HepG2 (cell line): Measurements from ENCODE around the gene TK1. TPM values are rescaled to one million over a fixed set of nuclear protein-coding genes. Genes with fewer than 3 reads are reported as not detected.
A peak's percentile ranks its signal among the peaks of the same experiment; 100 is the strongest.

ENCODE experiments used
- ATF2 ChIP-seq: sonication (generic); formaldehyde crosslinking; IDR thresholded peaks from 2 replicates; pipeline ENCODE4 v1.4.0; 2020; ENCODE audit warnings: missing genetic modification reagents
- ELK4 ChIP-seq: sonication (generic); formaldehyde crosslinking; IDR thresholded peaks from 2 replicates; pipeline ENCODE4 v1.9.0; 2021; ENCODE audit warnings: missing genetic modification reagents, borderline replicate concordance
- NFAT5 ChIP-seq: sonication (generic); formaldehyde crosslinking; IDR thresholded peaks from 2 replicates; pipeline ENCODE4 v1.4.0; 2020; ENCODE audit warnings: missing genetic modification reagents
- PREB ChIP-seq: sonication (generic); formaldehyde crosslinking; IDR thresholded peaks from 2 replicates; pipeline ENCODE4 v1.4.0; 2020; ENCODE audit warnings: missing genetic modification reagents
- RAD51 ChIP-seq: fragments of 450-650 bp; IDR thresholded peaks from 2 replicates; pipeline ENCODE4 v1.6.1; 2016; ENCODE audit warnings: borderline replicate concordance
- SAP130 ChIP-seq: IDR thresholded peaks from 2 replicates; pipeline ENCODE4 v1.6.1; 2016; ENCODE audit warnings: low read depth
- SIX1 ChIP-seq: sonication (generic); formaldehyde crosslinking; IDR thresholded peaks from 2 replicates; pipeline ENCODE4 v1.4.0; 2020; ENCODE audit warnings: missing genetic modification reagents, borderline replicate concordance
- TAF1 ChIP-seq: sonication (generic); formaldehyde crosslinking; IDR thresholded peaks from 2 replicates; pipeline ENCODE4 v1.4.0; 2020; ENCODE audit warnings: missing genetic modification reagents
- TRIM24 ChIP-seq: sonication (generic); formaldehyde crosslinking; IDR thresholded peaks from 2 replicates; pipeline ENCODE4 v1.8.0; 2022; ENCODE audit warnings: mild to moderate bottlenecking, missing genetic modification reagents
- ZFP37 ChIP-seq: sonication (generic); formaldehyde crosslinking; IDR thresholded peaks from 2 replicates; pipeline ENCODE4 v1.4.0; 2020; ENCODE audit warnings: missing genetic modification reagents, borderline replicate concordance
- ZNF20 ChIP-seq: sonication (generic); formaldehyde crosslinking; IDR thresholded peaks from 2 replicates; pipeline ENCODE4 v1.4.0; 2020; ENCODE audit warnings: mild to moderate bottlenecking, moderate library complexity, missing genetic modification reagents
- ZNF292 ChIP-seq: sonication (generic); formaldehyde crosslinking; IDR thresholded peaks from 2 replicates; pipeline ENCODE4 v1.8.1; 2022; ENCODE audit warnings: mild to moderate bottlenecking, low read depth, missing genetic modification reagents, borderline replicate concordance
- ZNF761 ChIP-seq: sonication (generic); formaldehyde crosslinking; conservative IDR thresholded peaks from 2 replicates; pipeline ENCODE4 v1.4.0; 2020; ENCODE audit warnings: mild to moderate bottlenecking, missing genetic modification reagents
- ZNF879 ChIP-seq: sonication (generic); formaldehyde crosslinking; IDR thresholded peaks from 2 replicates; pipeline ENCODE4 v1.8.1; 2023; ENCODE audit warnings: missing genetic modification reagents
- polyA plus RNA-seq, 8 experiments: library from polyadenylated mRNA; depleted of rRNA in 3 of 8; stranded (reverse) in 7 of 8; unstranded in 1 of 8; fragments of >200 nt; fragmentation: Illumina TruSeq in 4 of 8; extraction: Trizol in 4 of 8; gene quantifications; 2 replicates each; pipeline versions ENCODE4 v1.2.1 to v1.2.3, GENCODE V29; 2011 to 2016; ENCODE audit warnings: low read depth in 4 of 8, missing spikeins in 1 of 8, mixed read lengths in 1 of 8; ENCODE audit not compliant: insufficient read depth in 1 of 8
- total RNA-seq, 5 experiments: library from RNA; depleted of rRNA; stranded (reverse); fragments of >200 nt; fragmentation: Illumina TruSeq; extraction: Trizol; gene quantifications; 2 replicates each; pipeline ENCODE4 v1.2.3, GENCODE V29; 2016; ENCODE audit warnings: low read depth in 1 of 5
- TF ChIP-seq, protein P1 (sequence below): sonication (generic); formaldehyde crosslinking; IDR thresholded peaks from 2 replicates; pipeline ENCODE4 v1.8.0; 2022; ENCODE audit warnings: mild to moderate bottlenecking, missing genetic modification reagents, moderate library complexity
- TF ChIP-seq, protein P2 (sequence below): sonication (generic); formaldehyde crosslinking; IDR thresholded peaks from 2 replicates; pipeline ENCODE4 v1.9.0; 2021; ENCODE audit warnings: missing genetic modification reagents, mild to moderate bottlenecking, borderline replicate concordance

The TK1 gene
- total and polyA plus RNA-seq, 2 of the 13 experiments (the other 11 are each of a cell fraction or from before 2014, with no cell fraction given), result 45.0 to 96.0 TPM

- no peak for TF ChIP-seq PREB
- no peak for TF ChIP-seq ELK4 (CRISPR knock-in tag)
- TF ChIP-seq ZNF761 (CRISPR knock-in tag), result no peak
- peak; percentile 88 for TF ChIP-seq ATF2 (CRISPR knock-in tag)
- no peak for TF ChIP-seq TRIM24 (CRISPR knock-in tag)
- peak; percentile 98 for TF ChIP-seq SAP130 (CRISPR knock-in tag)
- TF ChIP-seq ZNF879, result peak; percentile 82; the same call in 1 of the 2 replicates
- TF ChIP-seq, protein P1, sequence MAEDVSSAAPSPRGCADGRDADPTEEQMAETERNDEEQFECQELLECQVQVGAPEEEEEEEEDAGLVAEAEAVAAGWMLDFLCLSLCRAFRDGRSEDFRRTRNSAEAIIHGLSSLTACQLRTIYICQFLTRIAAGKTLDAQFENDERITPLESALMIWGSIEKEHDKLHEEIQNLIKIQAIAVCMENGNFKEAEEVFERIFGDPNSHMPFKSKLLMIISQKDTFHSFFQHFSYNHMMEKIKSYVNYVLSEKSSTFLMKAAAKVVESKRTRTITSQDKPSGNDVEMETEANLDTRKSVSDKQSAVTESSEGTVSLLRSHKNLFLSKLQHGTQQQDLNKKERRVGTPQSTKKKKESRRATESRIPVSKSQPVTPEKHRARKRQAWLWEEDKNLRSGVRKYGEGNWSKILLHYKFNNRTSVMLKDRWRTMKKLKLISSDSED (CRISPR knock-in tag), result no peak
- no peak for TF ChIP-seq RAD51
- TF ChIP-seq ZNF20 (CRISPR knock-in tag), result no peak; the same call in 1 of the 2 replicates
- TF ChIP-seq, protein P2, sequence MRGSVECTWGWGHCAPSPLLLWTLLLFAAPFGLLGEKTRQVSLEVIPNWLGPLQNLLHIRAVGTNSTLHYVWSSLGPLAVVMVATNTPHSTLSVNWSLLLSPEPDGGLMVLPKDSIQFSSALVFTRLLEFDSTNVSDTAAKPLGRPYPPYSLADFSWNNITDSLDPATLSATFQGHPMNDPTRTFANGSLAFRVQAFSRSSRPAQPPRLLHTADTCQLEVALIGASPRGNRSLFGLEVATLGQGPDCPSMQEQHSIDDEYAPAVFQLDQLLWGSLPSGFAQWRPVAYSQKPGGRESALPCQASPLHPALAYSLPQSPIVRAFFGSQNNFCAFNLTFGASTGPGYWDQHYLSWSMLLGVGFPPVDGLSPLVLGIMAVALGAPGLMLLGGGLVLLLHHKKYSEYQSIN (CRISPR knock-in tag), result no peak
- TF ChIP-seq ZNF292 (CRISPR knock-in tag), result no peak; the same call in 1 of the 2 replicates
- peak; percentile 22; the same call in 1 of the 2 replicates for TF ChIP-seq SIX1 (CRISPR knock-in tag)
- TF ChIP-seq ZFP37 (CRISPR knock-in tag), result peak; percentile 59; the same call in 1 of the 2 replicates
- 0 out of 2 replicates have a peak, but pooled peaks have one; percentile 48 for TF ChIP-seq NFAT5
- TF ChIP-seq TAF1, result peak; percentile 90
Observed at GRCh38 chr17:78186692-78187595, at the start of gene TK1, which contains the start of gene AFMID (continued).
